SJSA1 (cell line): ENCODE measurements around the gene GAB2. TPM values are rescaled to one million over a fixed set of nuclear protein-coding genes. Genes with fewer than 3 reads are reported as not detected.
"Not testable (repeated sequence)": the region's sequence is repeated elsewhere in the genome, so short reads cannot be mapped to it uniquely, and the experiment has no call there.

Source experiments
- DNase-seq, 2 experiments: peaks; one replicate each; pipeline ENCODE4 v3.0.0-alpha.2; 2015 to 2020; ENCODE audit warnings: low spot score in 2 of 2, low read depth in 1 of 2
- H3K27ac ChIP-seq: fragments of 250-450 bp; sonication (Bioruptor Pico); 2 replicates; pipeline ENCODE4 v1.5.1; 2020; ENCODE audit warnings: mild to moderate bottlenecking, moderate library complexity
- H3K27me3 ChIP-seq: fragments of 250-450 bp; sonication (Bioruptor Pico); replicated peaks from 2 replicates; pipeline ENCODE4 v1.5.1; 2020; ENCODE audit warnings: mild to moderate bottlenecking, moderate library complexity
- H3K36me3 ChIP-seq: fragments of 250-450 bp; sonication (Bioruptor Pico); 2 replicates; pipeline ENCODE4 v1.5.1; 2020; ENCODE audit warnings: mild to moderate bottlenecking
- H3K4me1 ChIP-seq: fragments of 250-450 bp; sonication (Bioruptor Pico); replicated peaks from 2 replicates; pipeline ENCODE4 v1.6.1; 2021; ENCODE audit warnings: mild to moderate bottlenecking
- H3K4me3 ChIP-seq: fragments of 250-450 bp; sonication (Bioruptor Pico); 2 replicates; pipeline ENCODE4 v1.5.1; 2020; ENCODE audit warnings: mild to moderate bottlenecking
- H3K9me3 ChIP-seq: fragments of 250-450 bp; sonication (Bioruptor Pico); replicated peaks from 2 replicates; pipeline ENCODE4 v1.5.1; 2020; ENCODE audit warnings: mild to moderate bottlenecking
- total RNA-seq: library from RNA; depleted of rRNA; stranded (reverse); fragments of >200 nt; shearing (Covaris generic); gene quantifications from 2 replicates; pipeline ENCODE4 v1.2.3, GENCODE V29; 2014; rRNA removed

GAB2 gene
- 3.1 and 3.2 TPM in 2 replicates for total RNA-seq

- no peaks in the 10 kb centered on the region for H3K36me3 ChIP-seq
- H3K4me3 ChIP-seq = peak within 1 kb of the TSS; percentile 62
- H3K27me3 ChIP-seq = no peaks in the 10 kb centered on the region
- H3K27ac ChIP-seq = peak within 1 kb of the TSS; percentile 50
- peaks cover 16% of the 10 kb centered on the region for H3K4me1 ChIP-seq
- H3K9me3 ChIP-seq = no peaks in the 10 kb centered on the region
- DNase-seq = no peak
Measured at GRCh38 chr11:78417175-78417887, at the start of gene GAB2. Gene GAB2, minus strand, starts transcription at chr11:78417820. Its CDS starts 100 bp downstream, at chr11:78417720.

GRCh38 chr11:78467370-78467769 lies 49.8 kb upstream of the GAB2 start:
- Histone ChIP-seq H3K36me3 (no peaks in the 10 kb centered on the region), H3K4me1 (no peaks in the 10 kb centered on the region), H3K9me3 (no peaks in the 10 kb centered on the region), H3K4me3 (no peak overlapping the region), H3K27ac (no peak overlapping the region), H3K27me3 (no peaks in the 10 kb centered on the region)
- no peak for DNase-seq

DNA sequence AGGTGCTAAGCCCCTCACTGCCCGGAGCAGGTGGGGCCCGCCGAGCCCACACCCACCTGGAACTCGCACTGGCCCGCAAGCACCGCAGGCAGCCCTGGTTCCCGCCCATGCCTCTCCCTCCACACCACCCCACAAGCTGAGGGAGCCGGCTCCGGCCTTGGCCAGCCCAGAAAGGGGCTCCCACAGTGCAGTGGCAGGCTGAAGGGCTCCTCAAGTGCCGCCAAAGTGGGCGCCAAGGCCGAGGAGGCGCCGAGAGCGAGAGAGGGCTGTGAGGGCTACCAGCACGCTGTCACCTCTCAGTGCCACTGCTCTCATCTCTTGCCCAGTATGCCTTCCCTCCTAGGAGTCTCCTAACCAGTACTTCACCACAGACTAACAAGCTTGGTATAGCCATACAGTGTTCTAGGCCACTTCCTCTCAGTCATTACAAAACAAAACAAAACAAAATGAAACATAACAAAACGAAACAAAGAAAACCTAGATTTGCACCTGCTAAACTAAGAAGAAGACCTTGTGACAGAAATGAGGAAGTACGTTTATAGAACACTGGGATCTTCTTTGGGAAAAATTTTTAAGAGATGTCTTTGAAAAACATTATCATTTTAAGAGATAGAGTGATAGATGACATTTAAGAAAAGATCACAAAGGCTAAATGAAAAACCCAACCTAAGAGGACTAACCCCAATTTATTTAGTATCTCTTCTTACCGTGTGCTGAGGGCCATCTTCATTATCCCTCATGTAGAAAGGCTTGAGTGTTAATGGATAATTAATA lies 47.7 kb upstream of the GAB2 start:
- Histone ChIP-seq H3K27ac (no peak overlapping the region), H3K36me3 (no peaks in the 10 kb centered on the region), H3K4me1 (peaks cover 3% of the 10 kb centered on the region; the same call in 1 of the 2 replicates), H3K9me3 (no peaks in the 10 kb centered on the region), H3K27me3 (no peaks in the 10 kb centered on the region), H3K4me3 (no peak overlapping the region)
- no peak for DNase-seq

GRCh38 chr11:78464787-78465168 lies 47.2 kb upstream of the GAB2 start:
- not testable (repeated sequence) for H3K27ac ChIP-seq, H3K9me3 ChIP-seq, H3K4me3 ChIP-seq, H3K4me1 ChIP-seq, H3K27me3 ChIP-seq, H3K36me3 ChIP-seq, DNase-seq

- Histone ChIP-seq H3K27me3 (no peaks in the 10 kb centered on the region), H3K4me3 (no peak overlapping the region), H3K9me3 (no peaks in the 10 kb centered on the region), H3K36me3 (no peaks in the 10 kb centered on the region), H3K27ac (no peak overlapping the region), H3K4me1 (peaks cover 3% of the 10 kb centered on the region; the same call in 1 of the 2 replicates)
- no peak for DNase-seq
Measured at GRCh38 chr11:78460471-78460870, 42.9 kb upstream of the GAB2 start.

DNA sequence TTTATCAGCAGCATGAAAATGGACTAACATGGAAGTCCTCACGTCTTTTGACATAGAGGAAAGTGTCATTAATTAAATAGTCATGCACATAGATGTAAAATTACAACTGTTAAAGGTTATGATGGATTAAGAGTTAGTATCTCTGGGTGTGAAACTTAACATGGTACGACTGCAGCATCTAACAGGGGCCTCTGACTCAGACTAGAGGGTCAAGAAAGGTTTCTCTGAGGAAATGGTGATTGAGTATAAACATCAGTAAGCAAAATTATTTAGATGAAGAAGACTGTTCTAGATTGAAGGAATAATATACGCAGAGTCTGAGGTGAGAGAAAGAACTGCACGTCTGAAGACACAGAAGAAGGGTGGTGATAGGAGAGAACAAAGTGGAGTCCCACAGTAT lies 42.1 kb upstream of the GAB2 start:
- no peak for DNase-seq
- H3K9me3 ChIP-seq = no peaks in the 10 kb centered on the region
- H3K4me1 ChIP-seq = peaks cover 3% of the 10 kb centered on the region; the same call in 1 of the 2 replicates
- H3K27ac ChIP-seq = no peak overlapping the region
- H3K36me3 ChIP-seq = no peaks in the 10 kb centered on the region
- H3K4me3 ChIP-seq = no peak overlapping the region
- H3K27me3 ChIP-seq = no peaks in the 10 kb centered on the region

DNA sequence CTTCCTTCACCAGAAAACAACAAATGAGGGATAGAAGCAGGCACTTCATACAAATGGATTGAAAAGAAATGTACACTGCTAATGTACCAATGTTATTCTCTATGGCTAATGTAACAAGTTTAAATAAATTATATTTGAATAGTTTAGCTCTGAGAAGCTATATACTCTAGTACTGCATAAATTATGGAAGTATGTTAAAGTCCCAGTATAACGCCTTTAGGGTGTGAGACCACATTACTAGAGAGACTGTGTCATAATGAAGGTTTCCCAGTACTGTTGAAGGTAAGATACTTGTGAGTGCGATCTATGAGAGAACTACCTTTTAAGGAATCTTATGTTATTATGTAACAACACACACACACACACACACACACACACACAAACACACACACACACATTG lies 39.8 kb upstream of the GAB2 start:
- DNase-seq = no peak

GRCh38 chr11:78453140-78453935 lies 35.7 kb upstream of the GAB2 start:
- no peaks in the 10 kb centered on the region for H3K4me1 ChIP-seq
- H3K27ac ChIP-seq = no peak overlapping the region
- H3K36me3 ChIP-seq = no peaks in the 10 kb centered on the region
- H3K4me3 ChIP-seq = no peak overlapping the region
- H3K27me3 ChIP-seq = no peaks in the 10 kb centered on the region
- H3K9me3 ChIP-seq = no peaks in the 10 kb centered on the region
- DNase-seq = no peak

More for the DNA sequence above, 39.8 kb upstream of the GAB2 start:
- H3K9me3 ChIP-seq = no peaks in the 10 kb centered on the region
- H3K4me1 ChIP-seq = peaks cover 3% of the 10 kb centered on the region; the same call in 1 of the 2 replicates
- H3K36me3 ChIP-seq = no peaks in the 10 kb centered on the region
- H3K27ac ChIP-seq = no peak overlapping the region
- no peaks in the 10 kb centered on the region for H3K27me3 ChIP-seq
- no peak overlapping the region for H3K4me3 ChIP-seq

DNA sequence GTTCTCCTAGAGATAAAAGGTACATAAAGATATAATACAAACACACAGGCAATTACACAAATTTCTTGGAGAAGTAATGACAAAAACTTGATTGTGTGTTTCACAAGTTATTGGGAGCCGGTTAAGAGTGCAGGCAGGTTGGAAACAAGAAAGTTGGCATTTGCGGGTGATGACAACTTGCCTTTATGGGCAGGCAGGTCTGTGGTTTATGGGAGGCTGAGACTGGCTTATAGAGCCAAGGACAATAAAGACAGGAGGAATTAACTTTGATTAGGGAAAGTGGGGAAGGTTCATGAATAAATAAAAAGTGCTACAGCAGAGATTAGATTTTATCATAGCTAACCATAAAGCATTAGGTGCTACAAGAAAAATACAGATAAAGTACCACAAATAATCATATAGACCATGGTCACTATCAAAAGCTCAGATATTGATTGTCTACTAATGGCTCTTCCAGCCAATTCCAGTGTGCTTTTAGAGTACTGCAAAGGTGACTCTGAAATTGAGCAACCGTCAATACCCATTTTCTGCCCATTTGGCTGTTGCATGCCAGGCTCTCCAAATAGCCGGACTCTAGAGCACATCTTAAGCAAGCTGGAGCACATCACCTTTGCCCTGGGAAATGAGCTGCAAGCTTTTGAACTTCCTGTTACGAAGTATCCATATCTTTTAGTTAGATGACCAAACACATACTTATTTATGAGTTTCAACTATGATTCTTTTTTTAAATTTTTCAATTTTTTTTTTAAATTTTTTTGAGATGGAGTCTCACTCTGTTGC lies 33.9 kb upstream of the GAB2 start:
- H3K9me3 ChIP-seq = no peaks in the 10 kb centered on the region
- no peak for DNase-seq
- H3K27me3 ChIP-seq = no peaks in the 10 kb centered on the region
- no peaks in the 10 kb centered on the region for H3K4me1 ChIP-seq
- no peak overlapping the region for H3K4me3 ChIP-seq
- no peak overlapping the region for H3K27ac ChIP-seq
- no peaks in the 10 kb centered on the region for H3K36me3 ChIP-seq

- Histone ChIP-seq H3K4me1 (no peaks in the 10 kb centered on the region), H3K27me3 (no peaks in the 10 kb centered on the region), H3K4me3 (no peak overlapping the region), H3K9me3 (no peaks in the 10 kb centered on the region), H3K36me3 (no peaks in the 10 kb centered on the region), H3K27ac (no peak overlapping the region)
- DNase-seq = no peak
Measured at GRCh38 chr11:78450866-78451265, 33.2 kb upstream of the GAB2 start.

DNA sequence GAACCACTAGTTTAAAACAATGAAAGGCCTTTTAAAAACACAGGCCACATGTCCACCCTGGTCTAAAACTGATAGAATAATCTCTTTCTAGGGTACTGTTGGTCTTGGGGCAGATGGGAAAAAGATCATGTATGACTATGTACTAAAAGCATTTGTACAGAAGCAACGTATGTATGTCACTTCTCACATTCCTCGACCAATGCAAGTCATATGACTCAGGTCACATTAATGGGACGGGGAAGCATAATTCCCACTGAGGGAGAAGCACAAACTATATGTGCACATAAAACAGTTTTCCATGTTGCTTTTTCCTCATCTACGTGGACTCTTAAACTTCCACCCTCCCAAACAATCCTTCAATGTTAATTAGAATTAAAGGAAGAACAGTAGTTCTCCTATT lies 32.2 kb upstream of the GAB2 start:
- no peak for DNase-seq
- H3K9me3 ChIP-seq = no peaks in the 10 kb centered on the region
- no peaks in the 10 kb centered on the region for H3K4me1 ChIP-seq
- no peak overlapping the region for H3K4me3 ChIP-seq
- H3K27me3 ChIP-seq = no peaks in the 10 kb centered on the region
- no peak overlapping the region for H3K27ac ChIP-seq
- no peaks in the 10 kb centered on the region for H3K36me3 ChIP-seq

DNA sequence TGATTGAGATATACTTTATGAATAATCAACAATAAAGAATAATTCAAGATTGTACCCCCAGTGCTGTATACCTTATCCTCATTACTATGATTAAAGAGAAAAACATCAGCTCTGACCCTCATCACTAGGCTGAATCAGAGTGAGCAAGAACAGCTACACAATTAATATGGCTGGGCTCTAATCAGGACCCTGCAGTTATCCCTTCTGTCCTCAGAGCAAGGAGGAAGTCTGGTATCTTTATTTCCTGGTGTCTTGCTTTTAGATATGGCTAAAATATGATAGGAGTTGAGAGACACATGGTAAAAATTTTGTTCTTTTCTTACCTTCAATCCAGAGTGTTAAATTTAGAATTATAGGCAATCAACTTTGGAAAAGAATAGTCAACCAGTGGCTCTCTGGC lies 28.6 kb upstream of the GAB2 start:
- no peak overlapping the region for H3K27ac ChIP-seq
- H3K36me3 ChIP-seq = no peaks in the 10 kb centered on the region
- no peaks in the 10 kb centered on the region for H3K27me3 ChIP-seq
- H3K4me1 ChIP-seq = no peaks in the 10 kb centered on the region
- H3K9me3 ChIP-seq = no peaks in the 10 kb centered on the region
- DNase-seq = no peak
- no peak overlapping the region for H3K4me3 ChIP-seq

DNA sequence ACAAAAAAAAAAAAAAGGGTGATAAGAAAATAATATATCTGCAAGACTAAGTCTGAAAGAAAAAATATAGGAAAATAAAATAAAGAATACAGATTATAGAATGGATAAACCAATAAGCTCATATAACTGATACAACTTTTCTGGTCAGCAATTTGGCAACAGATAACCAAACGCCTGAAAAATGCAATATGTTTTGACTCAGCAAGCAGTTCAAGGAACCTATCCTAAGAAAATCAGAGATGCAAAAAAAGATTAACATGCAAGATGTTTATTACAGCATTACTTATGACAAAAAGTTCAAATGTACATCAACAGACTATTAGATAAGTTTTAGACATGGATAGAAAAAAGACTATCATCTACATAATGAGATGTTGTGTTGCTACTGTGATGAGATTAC lies 27.1 kb upstream of the GAB2 start:
- Histone ChIP-seq H3K27ac (no peak overlapping the region), H3K4me3 (no peak overlapping the region), H3K36me3 (no peaks in the 10 kb centered on the region), H3K4me1 (no peaks in the 10 kb centered on the region), H3K9me3 (no peaks in the 10 kb centered on the region), H3K27me3 (no peaks in the 10 kb centered on the region)
- DNase-seq = no peak
